ENCODE results near the gene KITLG. TPM values are rescaled to one million over a fixed set of nuclear protein-coding genes. Genes with fewer than 3 reads are reported as not detected.

Gene KITLG
- total and polyA plus RNA-seq, 4 donors: 0.39 to 3.0 (median 0.86) TPM

DNA sequence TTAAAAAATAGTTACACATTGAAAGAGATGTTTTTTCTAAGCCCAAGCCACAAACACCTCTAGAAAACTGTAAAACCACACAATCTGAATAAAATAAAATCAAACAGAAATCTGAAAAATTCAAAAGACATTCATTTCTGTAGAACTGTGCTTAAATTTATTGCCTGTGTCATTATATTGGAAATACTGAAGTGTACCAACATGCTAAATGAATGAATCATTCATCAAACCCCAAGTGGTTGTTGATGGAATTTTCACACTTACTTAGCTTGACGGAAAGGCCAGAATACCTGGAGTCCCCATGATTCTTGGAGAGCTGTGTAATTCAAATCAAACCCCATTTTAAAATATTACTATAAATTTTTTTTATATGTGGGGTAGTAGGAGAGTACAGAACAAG, 2.7 kb downstream of the KITLG start:
- Histone ChIP-seq H3K27ac (ENCODE audit: low read depth in 1 of 2, low read length in 2 of 2) (no peak overlapping the region), H3K9me3 (ENCODE audit: control insufficient read depth in 4 of 4, low read length in 3 of 4) (no peaks in the 10 kb centered on the region), H3K4me1 (ENCODE audit: control insufficient read depth in 4 of 4, insufficient read depth in 4 of 4, low read length in 3 of 4) (peaks cover 0 to 18% (median 14%) of the 10 kb centered on the region in 4 donors), H3K27me3 (ENCODE audit: control insufficient read depth in 4 of 4, insufficient read depth in 4 of 4, low read length in 3 of 4) (no peaks in the 10 kb centered on the region), H3K9ac (ENCODE audit: low read depth in 1 of 2, low read length in 2 of 2) (no peak overlapping the region), H3K36me3 (ENCODE audit: control insufficient read depth in 4 of 4, insufficient read depth in 3 of 4, low read depth in 1 of 4, low read length in 3 of 4) (no peaks in the 10 kb centered on the region), H3K4me3 (ENCODE audit: low read depth in 1 of 3, low read length in 3 of 3) (no peak overlapping the region)
- 80% methylated on average over 1 of the region's 1 CpG for WGBS
- TF ChIP-seq FOXA1 (IDR thresholded peaks at IDR 0.05): no peak
- no peak for TF ChIP-seq NR2F2 (IDR thresholded peaks at IDR 0.05)
- TF ChIP-seq FOXA2 (IDR thresholded peaks at IDR 0.05): no peak
- peak; percentile 5 for TF ChIP-seq CTCF (IDR thresholded peaks at IDR 0.05; ENCODE audit: low read depth, low read length, missing input control)
- TF ChIP-seq EGR1 (IDR thresholded peaks at IDR 0.05; ENCODE audit: low read depth in 2 of 2): no peak
- no peak for TF ChIP-seq GABPA (IDR thresholded peaks at IDR 0.05 in 1 of 2, conservative IDR thresholded peaks at IDR 0.05 in 1 of 2)
- no peak for DNase-seq (ENCODE audit: low spot score)

GRCh38 chr12:88576866-88577265, 3.4 kb downstream of the KITLG start:
- WGBS: 90% methylated on average over 1 of the region's 1 CpG
- no peak for TF ChIP-seq FOXA1 (IDR thresholded peaks at IDR 0.05)
- no peak for TF ChIP-seq ZBTB33 (IDR thresholded peaks at IDR 0.05)
- no peak for TF ChIP-seq HNF4G (IDR thresholded peaks at IDR 0.05)
- TF ChIP-seq, protein P1, sequence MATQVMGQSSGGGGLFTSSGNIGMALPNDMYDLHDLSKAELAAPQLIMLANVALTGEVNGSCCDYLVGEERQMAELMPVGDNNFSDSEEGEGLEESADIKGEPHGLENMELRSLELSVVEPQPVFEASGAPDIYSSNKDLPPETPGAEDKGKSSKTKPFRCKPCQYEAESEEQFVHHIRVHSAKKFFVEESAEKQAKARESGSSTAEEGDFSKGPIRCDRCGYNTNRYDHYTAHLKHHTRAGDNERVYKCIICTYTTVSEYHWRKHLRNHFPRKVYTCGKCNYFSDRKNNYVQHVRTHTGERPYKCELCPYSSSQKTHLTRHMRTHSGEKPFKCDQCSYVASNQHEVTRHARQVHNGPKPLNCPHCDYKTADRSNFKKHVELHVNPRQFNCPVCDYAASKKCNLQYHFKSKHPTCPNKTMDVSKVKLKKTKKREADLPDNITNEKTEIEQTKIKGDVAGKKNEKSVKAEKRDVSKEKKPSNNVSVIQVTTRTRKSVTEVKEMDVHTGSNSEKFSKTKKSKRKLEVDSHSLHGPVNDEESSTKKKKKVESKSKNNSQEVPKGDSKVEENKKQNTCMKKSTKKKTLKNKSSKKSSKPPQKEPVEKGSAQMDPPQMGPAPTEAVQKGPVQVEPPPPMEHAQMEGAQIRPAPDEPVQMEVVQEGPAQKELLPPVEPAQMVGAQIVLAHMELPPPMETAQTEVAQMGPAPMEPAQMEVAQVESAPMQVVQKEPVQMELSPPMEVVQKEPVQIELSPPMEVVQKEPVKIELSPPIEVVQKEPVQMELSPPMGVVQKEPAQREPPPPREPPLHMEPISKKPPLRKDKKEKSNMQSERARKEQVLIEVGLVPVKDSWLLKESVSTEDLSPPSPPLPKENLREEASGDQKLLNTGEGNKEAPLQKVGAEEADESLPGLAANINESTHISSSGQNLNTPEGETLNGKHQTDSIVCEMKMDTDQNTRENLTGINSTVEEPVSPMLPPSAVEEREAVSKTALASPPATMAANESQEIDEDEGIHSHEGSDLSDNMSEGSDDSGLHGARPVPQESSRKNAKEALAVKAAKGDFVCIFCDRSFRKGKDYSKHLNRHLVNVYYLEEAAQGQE (IDR thresholded peaks at IDR 0.05): no peak
- TF ChIP-seq RAD21 (IDR thresholded peaks at IDR 0.05): no peak
- TF ChIP-seq GABPA (IDR thresholded peaks at IDR 0.05 in 1 of 2, conservative IDR thresholded peaks at IDR 0.05 in 1 of 2): no peak
- TF ChIP-seq, protein P2, sequence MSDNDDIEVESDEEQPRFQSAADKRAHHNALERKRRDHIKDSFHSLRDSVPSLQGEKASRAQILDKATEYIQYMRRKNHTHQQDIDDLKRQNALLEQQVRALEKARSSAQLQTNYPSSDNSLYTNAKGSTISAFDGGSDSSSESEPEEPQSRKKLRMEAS (IDR thresholded peaks at IDR 0.05): no peak
- no peak for TF ChIP-seq EGR1 (IDR thresholded peaks at IDR 0.05; ENCODE audit: low read depth in 2 of 2)
- TF ChIP-seq SP1 (IDR thresholded peaks at IDR 0.05): no peak
- TF ChIP-seq RXRA (IDR thresholded peaks at IDR 0.05): no peak
- TF ChIP-seq JUND (IDR thresholded peaks at IDR 0.05): no peak
- TF ChIP-seq ATF3 (IDR thresholded peaks at IDR 0.05): no peak
- no peak for TF ChIP-seq HNF4A (conservative IDR thresholded peaks at IDR 0.05)
- TF ChIP-seq NR2F2 (IDR thresholded peaks at IDR 0.05): no peak
- no peak for TF ChIP-seq CTCF (IDR thresholded peaks at IDR 0.05; ENCODE audit: low read depth, low read length, missing input control)
- peaks cover 0 to 18% (median 14%) of the 10 kb centered on the region in 4 donors for H3K4me1 ChIP-seq (ENCODE audit: control insufficient read depth in 4 of 4, insufficient read depth in 4 of 4, low read length in 3 of 4)
- H3K9me3 ChIP-seq (ENCODE audit: control insufficient read depth in 4 of 4, low read length in 3 of 4): no peaks in the 10 kb centered on the region
- no peak overlapping the region for H3K9ac ChIP-seq (ENCODE audit: low read depth in 1 of 2, low read length in 2 of 2)
- no peaks in the 10 kb centered on the region for H3K36me3 ChIP-seq (ENCODE audit: control insufficient read depth in 4 of 4, insufficient read depth in 3 of 4, low read depth in 1 of 4, low read length in 3 of 4)
- H3K4me3 ChIP-seq (ENCODE audit: low read depth in 1 of 3, low read length in 3 of 3): no peak overlapping the region
- H3K27me3 ChIP-seq (ENCODE audit: control insufficient read depth in 4 of 4, insufficient read depth in 4 of 4, low read length in 3 of 4): no peaks in the 10 kb centered on the region
- H3K27ac ChIP-seq (ENCODE audit: low read depth in 1 of 2, low read length in 2 of 2): no peak overlapping the region
- no peak for DNase-seq (ENCODE audit: low spot score)
